SU-DHL-6 (cell line): ENCODE results near the gene STRA6.

Experiments
- EZH2phosphoT487 ChIP-seq: fragments of 200-600 bp; sonication (generic), shearing (Covaris generic); conservative IDR thresholded peaks from 2 replicates; pipeline ENCODE4 v1.6.1; 2018; ENCODE audit warnings: mild to moderate bottlenecking, antibody characterized with exemption, low read length, moderate library complexity, mixed read lengths
- TF ChIP-seq, protein P1 (sequence below): fragments of 200-600 bp; sonication (generic); IDR thresholded peaks from one replicate; pipeline ENCODE4 v1.5.1; 2017; ENCODE audit warnings: antibody characterized with exemption, mild to moderate bottlenecking, low read length, moderate library complexity; ENCODE audit not compliant: insufficient read depth, poor library complexity, severe bottlenecking

DNA sequence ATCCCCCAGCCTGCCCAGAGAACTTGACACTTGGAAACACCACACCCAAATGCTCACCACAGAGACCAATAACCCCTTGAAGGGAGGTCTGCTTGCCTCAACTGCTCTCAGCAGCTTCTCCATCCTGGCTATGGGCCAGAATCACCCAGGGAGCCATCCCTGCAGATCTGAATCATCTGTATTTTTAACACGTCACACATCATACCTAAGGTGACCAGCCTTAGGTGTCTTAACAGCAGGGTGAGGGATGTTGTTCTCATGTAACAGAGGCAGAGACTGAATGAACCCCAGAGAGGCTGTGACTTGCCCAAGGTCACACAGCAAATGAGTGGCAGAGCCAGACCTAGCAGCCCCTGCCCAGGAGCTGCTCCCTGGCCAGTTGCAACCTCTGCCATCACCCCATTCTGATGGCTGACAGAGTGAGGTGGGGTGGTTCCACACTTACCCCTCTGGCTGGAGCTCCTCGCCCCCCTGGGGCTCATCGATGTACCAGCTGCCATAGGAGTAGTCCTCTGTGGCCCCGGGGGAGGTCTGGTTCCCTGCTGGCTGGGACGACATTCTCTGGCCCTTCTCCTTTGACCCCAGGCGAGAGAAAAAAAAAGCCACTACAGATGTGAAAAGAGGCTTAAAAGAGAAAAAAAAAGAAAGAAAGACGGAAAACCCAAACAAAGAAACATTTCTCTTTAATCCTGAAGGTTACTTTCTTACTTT is 722 bp downstream of the STRA6 start:
- TF ChIP-seq, protein P1, sequence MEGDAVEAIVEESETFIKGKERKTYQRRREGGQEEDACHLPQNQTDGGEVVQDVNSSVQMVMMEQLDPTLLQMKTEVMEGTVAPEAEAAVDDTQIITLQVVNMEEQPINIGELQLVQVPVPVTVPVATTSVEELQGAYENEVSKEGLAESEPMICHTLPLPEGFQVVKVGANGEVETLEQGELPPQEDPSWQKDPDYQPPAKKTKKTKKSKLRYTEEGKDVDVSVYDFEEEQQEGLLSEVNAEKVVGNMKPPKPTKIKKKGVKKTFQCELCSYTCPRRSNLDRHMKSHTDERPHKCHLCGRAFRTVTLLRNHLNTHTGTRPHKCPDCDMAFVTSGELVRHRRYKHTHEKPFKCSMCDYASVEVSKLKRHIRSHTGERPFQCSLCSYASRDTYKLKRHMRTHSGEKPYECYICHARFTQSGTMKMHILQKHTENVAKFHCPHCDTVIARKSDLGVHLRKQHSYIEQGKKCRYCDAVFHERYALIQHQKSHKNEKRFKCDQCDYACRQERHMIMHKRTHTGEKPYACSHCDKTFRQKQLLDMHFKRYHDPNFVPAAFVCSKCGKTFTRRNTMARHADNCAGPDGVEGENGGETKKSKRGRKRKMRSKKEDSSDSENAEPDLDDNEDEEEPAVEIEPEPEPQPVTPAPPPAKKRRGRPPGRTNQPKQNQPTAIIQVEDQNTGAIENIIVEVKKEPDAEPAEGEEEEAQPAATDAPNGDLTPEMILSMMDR, result no peak
- no peak for TF ChIP-seq EZH2phosphoT487
